AG04449 (cell line): ENCODE data around the gene CELA1.

Source experiments
- CTCF ChIA-PET: fragments of 350-600 bp; formaldehyde crosslinking; extraction: SDS; loops from one replicate; lab custom pipeline; 2021; ENCODE audit warnings: antibody characterized with exemption; lab: Yijun Ruan, JAX
- POLR2A ChIA-PET: fragments of 400-600, 350-600 bp; formaldehyde crosslinking; extraction: SDS; loops from one replicate; lab custom pipeline; 2020; ENCODE audit warnings: antibody characterized with exemption, inconsistent platforms; lab: Yijun Ruan, JAX
- DNase-seq: peaks from one replicate; pipeline ENCODE4 v3.0.0-alpha.2; 2010; ENCODE audit warnings: low read depth, low spot score
- H3K4me3 ChIP-seq: 2 replicates; pipeline ENCODE4 v1.5.1; 2011; ENCODE audit warnings: low read depth, mild to moderate bottlenecking, control low read depth, low read length
- TF ChIP-seq, protein P1 (sequence below): IDR thresholded peaks from one replicate; pipeline ENCODE4 v1.5.1; 2011; ENCODE audit warnings: mild to moderate bottlenecking, moderate library complexity, low read length, control low read depth, inconsistent platforms; ENCODE audit not compliant: insufficient read depth; ENCODE audit errors: missing control alignments

Gene CELA1

DNA sequence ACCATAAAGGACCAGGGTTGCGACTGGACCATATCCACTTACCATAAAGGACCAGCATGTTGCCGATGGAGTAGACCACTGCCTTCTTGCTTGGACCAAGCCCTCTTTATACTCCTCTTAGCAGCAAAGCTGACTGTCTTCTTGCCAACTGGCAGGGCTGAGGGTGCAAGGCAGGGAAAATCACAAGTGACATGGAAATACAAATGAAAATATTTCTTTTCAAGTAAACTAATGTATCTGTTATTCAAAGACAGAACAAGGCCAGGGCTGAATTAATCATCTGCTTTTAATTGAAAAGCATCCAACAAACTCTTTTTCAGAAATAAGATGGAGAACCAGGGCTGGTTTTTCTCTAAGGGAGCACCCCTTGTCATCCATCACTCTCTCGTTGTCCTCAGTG, at the start of gene CELA1:
Gene CELA1, minus strand, starts transcription at position 99 of the 400 bp plus-strand sequence. Its CDS starts 41 bp downstream, at position 58.
- ChIA-PET POLR2A (no interaction called here), CTCF (no interaction called here)
- H3K4me3 ChIP-seq: no peak within 1 kb of the TSS
- TF ChIP-seq, protein P1, sequence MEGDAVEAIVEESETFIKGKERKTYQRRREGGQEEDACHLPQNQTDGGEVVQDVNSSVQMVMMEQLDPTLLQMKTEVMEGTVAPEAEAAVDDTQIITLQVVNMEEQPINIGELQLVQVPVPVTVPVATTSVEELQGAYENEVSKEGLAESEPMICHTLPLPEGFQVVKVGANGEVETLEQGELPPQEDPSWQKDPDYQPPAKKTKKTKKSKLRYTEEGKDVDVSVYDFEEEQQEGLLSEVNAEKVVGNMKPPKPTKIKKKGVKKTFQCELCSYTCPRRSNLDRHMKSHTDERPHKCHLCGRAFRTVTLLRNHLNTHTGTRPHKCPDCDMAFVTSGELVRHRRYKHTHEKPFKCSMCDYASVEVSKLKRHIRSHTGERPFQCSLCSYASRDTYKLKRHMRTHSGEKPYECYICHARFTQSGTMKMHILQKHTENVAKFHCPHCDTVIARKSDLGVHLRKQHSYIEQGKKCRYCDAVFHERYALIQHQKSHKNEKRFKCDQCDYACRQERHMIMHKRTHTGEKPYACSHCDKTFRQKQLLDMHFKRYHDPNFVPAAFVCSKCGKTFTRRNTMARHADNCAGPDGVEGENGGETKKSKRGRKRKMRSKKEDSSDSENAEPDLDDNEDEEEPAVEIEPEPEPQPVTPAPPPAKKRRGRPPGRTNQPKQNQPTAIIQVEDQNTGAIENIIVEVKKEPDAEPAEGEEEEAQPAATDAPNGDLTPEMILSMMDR: no peak
- DNase-seq: no peak

DNA sequence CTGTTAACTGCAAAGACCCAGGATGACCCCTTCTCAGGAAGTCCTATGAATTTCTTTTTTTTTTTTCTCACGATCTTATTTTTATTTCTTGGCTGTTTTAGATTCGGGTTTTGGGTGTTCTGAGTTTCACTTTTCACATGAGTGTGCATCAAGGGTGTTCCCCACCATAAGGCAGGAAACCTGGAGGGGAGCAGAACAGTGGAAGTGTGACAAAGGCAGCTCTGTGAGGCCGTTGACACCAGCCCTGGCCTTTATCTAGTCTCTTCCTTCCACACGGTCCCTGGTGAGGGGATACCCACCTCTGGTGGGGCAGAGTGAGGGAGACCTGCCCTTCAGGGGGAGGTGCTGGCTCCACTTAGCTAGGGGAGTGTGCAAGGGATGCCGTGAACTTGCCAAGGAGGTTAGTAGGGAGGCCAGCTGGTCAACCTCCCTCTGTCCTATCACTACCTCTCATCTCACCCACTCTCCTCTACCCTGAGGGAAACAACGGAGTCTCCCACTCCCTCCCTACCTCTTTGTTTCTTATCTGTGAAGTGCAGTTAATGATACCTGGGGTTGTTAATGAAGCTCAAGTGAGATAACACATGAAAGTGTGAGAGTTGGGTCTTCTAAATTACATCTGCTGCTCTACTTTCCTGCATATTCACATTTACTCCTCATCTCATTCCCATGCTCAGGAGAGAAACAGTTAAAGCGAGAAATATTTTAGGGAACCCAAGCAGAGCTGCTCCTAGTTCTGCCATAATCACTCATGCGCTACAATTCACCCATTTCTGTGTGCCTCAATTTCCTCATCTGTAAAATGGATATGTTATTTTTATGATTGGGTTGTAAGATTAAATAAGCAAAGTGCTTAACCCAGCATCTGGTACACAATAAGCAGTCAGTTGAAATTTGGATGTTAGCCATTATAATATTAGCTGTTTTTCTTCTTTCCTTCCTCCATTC, 49.1 kb upstream of the CELA1 start:
- H3K4me3 ChIP-seq: no peak overlapping the region
- TF ChIP-seq, protein P1: no peak
- ChIA-PET CTCF (interaction anchor here (0.6 to 2.2 kb wide), 3 partner anchors 38 to 466 kb away, joined by 3 to 10 read pairs (median 3); no protein-coding TSS in a partner anchor), POLR2A (no interaction called here)
- DNase-seq: no peak

DNA sequence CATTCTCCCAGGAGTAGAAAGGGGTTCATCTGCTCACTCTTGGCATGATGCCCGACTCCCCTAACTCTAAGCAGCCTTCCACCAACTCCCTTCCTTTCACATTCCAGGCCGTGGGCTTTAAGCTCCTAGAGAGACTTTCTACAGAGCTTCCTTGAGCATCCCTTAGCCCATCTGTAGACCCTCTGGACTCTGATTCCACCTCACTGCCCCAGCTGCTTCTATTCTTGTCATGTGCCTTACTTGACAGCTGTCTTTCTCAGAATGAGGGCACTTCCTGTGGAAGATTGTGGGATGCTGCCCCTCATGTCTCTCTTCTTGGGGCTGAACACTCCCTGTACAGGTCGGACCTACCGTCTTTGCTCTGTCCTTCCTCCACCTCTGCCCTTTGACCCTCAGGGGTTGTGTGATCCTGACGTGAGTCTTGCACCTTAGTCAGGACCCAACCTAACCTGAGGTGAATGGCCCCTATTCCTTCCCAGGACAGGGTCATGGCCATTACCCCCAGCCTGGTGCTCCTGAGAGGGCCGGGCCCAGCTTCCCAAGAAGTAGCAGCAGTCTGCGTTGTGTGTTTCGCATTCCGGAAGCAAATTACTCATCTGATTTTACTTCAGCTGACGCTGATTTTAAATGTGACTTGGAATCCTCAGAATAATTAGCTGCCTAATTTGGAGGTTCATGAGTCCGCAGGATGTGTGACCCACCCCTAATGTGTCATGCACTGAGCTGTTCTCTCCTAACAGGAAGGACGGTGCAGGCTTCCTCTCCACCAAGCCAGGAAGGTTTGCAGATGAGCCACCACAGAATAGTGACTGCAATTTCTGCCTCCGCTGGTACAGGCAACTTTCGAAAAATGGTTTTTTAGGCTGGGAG, 47.4 kb upstream of the CELA1 start:
- ChIA-PET POLR2A (interaction anchor here (0.6 to 1.1 kb wide), 4 partner anchors 23 to 554 kb away, joined by 3 to 5 read pairs (median 4); partner anchors contain the start of gene CSRNP2), CTCF (interaction anchor here (1.2 to 2.2 kb wide), 3 partner anchors 12 to 481 kb away, joined by 3 to 10 read pairs (median 4); no protein-coding TSS in a partner anchor)
- DNase-seq: peak; percentile 84
- TF ChIP-seq, protein P1: no peak
- H3K4me3 ChIP-seq: peak overlapping the region; percentile 4; the same call in 1 of the 2 replicates

DNA sequence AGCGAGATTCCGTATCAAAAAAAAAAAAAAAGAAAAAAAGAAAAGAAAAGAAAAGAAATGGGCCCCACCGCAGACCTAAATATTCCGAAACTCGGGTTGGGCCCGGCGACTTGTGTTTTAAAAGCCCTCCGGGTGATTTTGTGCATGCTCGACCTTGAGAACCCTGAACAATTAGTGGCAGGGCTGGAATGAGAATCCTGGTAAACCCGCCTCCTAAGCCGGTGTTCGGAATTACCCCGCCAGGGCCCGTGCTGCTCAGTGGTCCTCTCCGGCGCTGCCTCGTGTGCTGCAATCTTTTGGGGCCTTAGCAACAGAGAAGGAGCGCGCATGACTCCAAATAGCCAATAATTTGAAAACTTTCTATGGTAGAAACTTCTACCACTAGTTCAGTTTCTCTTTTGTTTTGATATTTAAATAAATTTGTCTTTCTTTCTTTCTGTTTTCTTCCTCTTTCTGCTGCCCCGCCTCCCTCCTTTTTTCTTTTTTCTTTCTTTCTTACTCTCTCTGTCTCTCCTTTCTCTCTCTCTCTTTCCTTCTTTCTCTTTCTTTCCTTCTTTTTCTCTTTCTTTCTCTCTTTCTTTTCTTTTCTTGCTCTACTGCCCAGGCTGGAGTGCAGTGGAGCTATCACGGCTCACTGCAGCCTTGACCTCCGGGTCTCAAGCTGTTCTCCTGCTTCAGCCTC, 46.2 kb upstream of the CELA1 start:
- POLR2A ChIA-PET: interaction anchor here (0.7 kb wide), 1 partner anchor 696 kb away, joined by 3 read pairs; no protein-coding TSS in a partner anchor
- CTCF ChIA-PET: interaction anchor here (0.8 to 2.0 kb wide), 2 partner anchors 11 to 29 kb away, joined by 3 to 4 read pairs; no protein-coding TSS in a partner anchor
- TF ChIP-seq, protein P1: no peak
- no peak for DNase-seq
- H3K4me3 ChIP-seq: peak overlapping the region; percentile 38

DNA sequence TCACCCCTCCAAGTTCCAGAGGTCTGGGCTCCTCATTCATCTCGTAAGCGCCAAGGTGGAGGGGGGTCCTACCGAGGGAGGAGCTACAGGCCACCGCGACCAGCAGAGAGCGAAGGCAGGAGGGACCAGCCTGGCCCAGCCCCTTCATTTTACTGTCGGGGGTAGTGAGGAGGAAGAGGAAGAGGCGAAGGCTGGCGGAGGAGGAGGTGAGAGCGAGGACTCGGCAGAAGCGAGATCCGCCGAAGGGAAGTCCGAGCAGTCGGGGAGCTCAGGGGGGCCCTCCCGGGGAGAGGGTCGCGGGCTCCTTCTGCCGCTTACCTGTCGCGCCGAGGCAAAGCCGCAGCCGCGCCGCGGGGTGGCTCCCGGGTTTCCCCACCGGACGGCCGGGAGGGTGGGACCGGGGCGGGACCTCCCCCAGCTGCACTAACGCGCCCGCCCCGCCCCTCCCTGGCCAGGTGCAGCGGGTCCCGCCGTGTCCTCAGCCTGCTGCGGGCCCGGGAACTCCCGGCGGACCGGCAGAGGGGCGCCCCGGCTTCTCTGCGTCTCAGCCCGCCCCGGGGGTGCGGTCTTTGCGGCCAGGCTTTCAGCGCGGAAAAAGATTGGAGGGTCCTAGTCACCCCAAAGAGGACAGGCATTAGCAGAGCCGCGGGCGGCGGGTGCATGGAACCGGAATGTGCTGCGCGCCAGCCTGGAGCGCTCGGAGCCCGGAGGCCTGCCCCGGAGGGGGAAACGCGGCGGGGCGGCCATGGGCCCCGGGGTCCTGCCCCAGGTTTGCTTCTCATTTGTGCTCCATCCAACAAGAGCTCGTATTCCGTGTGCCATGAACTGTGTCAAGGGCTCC, 45.0 kb upstream of the CELA1 start, which contains the start of gene GALNT6:
Gene GALNT6, minus strand, starts transcription at position 124 of the 841 bp plus-strand sequence. CDS start 11,625 bp downstream, outside the sequence.
- DNase-seq: no peak
- TF ChIP-seq, protein P1: no peak
- ChIA-PET CTCF (interaction anchor here (0.8 kb wide), 1 partner anchor 30 kb away, joined by 3 read pairs; no protein-coding TSS in a partner anchor), POLR2A (interaction anchor here (1.4 kb wide), 1 partner anchor 20 kb away, joined by 6 read pairs; no protein-coding TSS in a partner anchor)
- H3K4me3 ChIP-seq: peak within 1 kb of the TSS; percentile 63
